LNCaP clone FGC (cell line): ENCODE data around the gene TRIP11.

Experiments
- DNase-seq: peaks from one replicate; pipeline ENCODE4 v3.0.0-alpha.2; 2011; ENCODE audit warnings: low read depth
- H3K4me3 ChIP-seq: 2 replicates; pipeline ENCODE4 v1.5.1; 2011; ENCODE audit warnings: mild to moderate bottlenecking, low read depth, low read length, control low read depth
- CTCF ChIP-seq: IDR thresholded peaks from 2 replicates; pipeline ENCODE4 v1.5.1; 2012; ENCODE audit warnings: mild to moderate bottlenecking; ENCODE audit not compliant: control insufficient read depth, insufficient read depth; ENCODE audit errors: extremely low read depth

TRIP11 gene

GRCh38 chr14:91968280-91968679 is 71.6 kb downstream of the TRIP11 start:
- DNase-seq, result no peak
- H3K4me3 ChIP-seq, result no peak overlapping the region
- TF ChIP-seq CTCF, result no peak

GRCh38 chr14:91964724-91965123 is 75.1 kb downstream of the TRIP11 start:
- no peak overlapping the region for H3K4me3 ChIP-seq
- no peak for TF ChIP-seq CTCF
- DNase-seq, result no peak

GRCh38 chr14:91964011-91964410 is 75.8 kb downstream of the TRIP11 start:
- H3K4me3 ChIP-seq, result no peak overlapping the region
- no peak for DNase-seq
- TF ChIP-seq CTCF, result no peak

- no peak for DNase-seq
- TF ChIP-seq CTCF, result no peak
- H3K4me3 ChIP-seq, result no peak overlapping the region
These were observed 76.4 kb downstream of the TRIP11 start for GRCh38 chr14:91963465-91963864.

GRCh38 chr14:91961297-91962220 is 78.3 kb downstream of the TRIP11 start:
- no peak for TF ChIP-seq CTCF
- no peak for DNase-seq
- no peak overlapping the region for H3K4me3 ChIP-seq

GRCh38 chr14:91957876-91958313 is 82.0 kb downstream of the TRIP11 start:
- TF ChIP-seq CTCF, result no peak
- H3K4me3 ChIP-seq, result no peak overlapping the region
- DNase-seq, result no peak
